Measurements from ENCODE around the gene KLHL10.

Gene KLHL10

DNA sequence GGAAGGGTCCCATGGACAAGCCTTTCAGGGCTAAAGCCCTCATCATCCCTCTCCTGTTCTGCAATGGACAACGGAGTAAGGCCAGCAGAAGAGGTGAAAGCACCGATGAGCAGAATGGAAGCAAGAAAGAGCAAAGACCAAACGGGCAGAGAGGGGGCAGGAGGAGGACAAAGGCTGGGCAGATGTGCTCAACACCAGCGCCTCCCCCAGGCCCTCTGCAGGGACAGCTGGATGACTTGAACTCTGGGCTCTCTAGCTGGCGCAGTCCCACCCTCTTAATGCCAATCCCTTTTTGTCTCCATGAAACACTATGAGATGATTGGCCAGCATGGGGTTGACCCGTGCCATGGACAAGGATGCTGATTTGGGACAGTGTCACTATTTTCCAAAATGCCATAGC, 59.1 kb downstream of the KLHL10 start:
- DNase-seq: no peak
